ENCODE measurements around the gene PLAGL2.

DNA sequence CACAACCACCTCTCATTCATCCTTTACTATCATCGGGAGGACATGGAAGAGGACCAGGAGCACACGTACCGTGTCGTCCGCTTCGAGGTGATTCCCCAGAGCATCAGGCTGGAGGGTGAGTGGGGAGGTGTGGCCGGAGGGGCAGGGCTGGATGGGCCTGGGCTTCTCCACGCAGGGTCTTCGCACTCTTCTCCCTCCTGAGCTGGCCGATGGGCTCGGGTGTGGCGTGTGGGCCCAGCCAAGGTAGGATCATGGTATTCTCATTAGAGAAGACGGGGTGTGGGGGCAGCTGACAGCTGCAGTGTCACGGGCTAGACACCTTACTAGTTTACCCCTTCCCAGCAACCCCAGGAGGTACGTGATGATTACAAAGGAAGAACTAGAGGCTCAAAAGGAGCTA lies 64.6 kb downstream of the PLAGL2 start:
- no peak for TF ChIP-seq AFF4 (CRISPR knock-in tag; IDR thresholded peaks at IDR 0.05; ENCODE audit: borderline replicate concordance)
- TF ChIP-seq CTCF (IDR thresholded peaks at IDR 0.05), result no peak
- TF ChIP-seq, protein P1, sequence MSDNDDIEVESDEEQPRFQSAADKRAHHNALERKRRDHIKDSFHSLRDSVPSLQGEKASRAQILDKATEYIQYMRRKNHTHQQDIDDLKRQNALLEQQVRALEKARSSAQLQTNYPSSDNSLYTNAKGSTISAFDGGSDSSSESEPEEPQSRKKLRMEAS (CRISPR knock-in tag; IDR thresholded peaks at IDR 0.05), result no peak
